DOHH2 (cell line): ENCODE data around the gene HUWE1.

ENCODE experiments used
- H3F3A ChIP-seq: fragments of 200-600 bp; sonication (generic), shearing (Covaris generic); 2 replicates; pipeline ENCODE4 v1.6.0; 2016; ENCODE audit warnings: antibody characterized with exemption, mild to moderate bottlenecking; ENCODE audit not compliant: control insufficient read depth, insufficient read depth
- H3K27ac ChIP-seq: fragments of 200-600 bp; sonication (generic); 2 replicates; pipeline ENCODE4 v1.5.1; 2014; ENCODE audit warnings: low read depth, mild to moderate bottlenecking, low read length, moderate library complexity
- H3K27me3 ChIP-seq: fragments of 200-600 bp; sonication (generic); 2 replicates; pipeline ENCODE4 v1.6.1; 2014; ENCODE audit warnings: mild to moderate bottlenecking, low read length, mixed read lengths; ENCODE audit not compliant: control insufficient read depth
- H3K36me3 ChIP-seq: fragments of 200-600 bp; sonication (generic); 2 replicates; pipeline ENCODE4 v1.6.1; 2014; ENCODE audit warnings: mild to moderate bottlenecking, low read length, moderate library complexity, mixed read lengths; ENCODE audit not compliant: control insufficient read depth
- H3K4me1 ChIP-seq: fragments of 200-600 bp; sonication (generic); 2 replicates; pipeline ENCODE4 v1.6.1; 2014; ENCODE audit warnings: mild to moderate bottlenecking, low read length, mixed read lengths; ENCODE audit not compliant: control insufficient read depth
- H3K4me2 ChIP-seq: fragments of 200-600 bp; sonication (generic); 2 replicates; pipeline ENCODE4 v1.6.0; 2014; ENCODE audit warnings: mild to moderate bottlenecking, low read length, moderate library complexity
- H3K4me3 ChIP-seq: fragments of 200-600 bp; sonication (generic); 2 replicates; pipeline ENCODE4 v1.5.1; 2014; ENCODE audit warnings: mild to moderate bottlenecking, low read length, mixed read lengths
- H3K79me2 ChIP-seq: fragments of 200-600 bp; sonication (generic); 2 replicates; pipeline ENCODE4 v1.6.1; 2014; ENCODE audit warnings: mild to moderate bottlenecking, low read length, mixed read lengths; ENCODE audit not compliant: control insufficient read depth
- H3K9me2 ChIP-seq: fragments of 200-600 bp; sonication (generic); replicated peaks from 2 replicates; pipeline ENCODE4 v1.6.1; 2014; ENCODE audit warnings: mild to moderate bottlenecking, low read length, mixed read lengths; ENCODE audit not compliant: control insufficient read depth
- H3K9me3 ChIP-seq: fragments of 200-600 bp; sonication (generic); 2 replicates; pipeline ENCODE4 v1.6.1; 2014; ENCODE audit warnings: antibody characterized with exemption, low read length, mixed read lengths; ENCODE audit not compliant: control insufficient read depth, insufficient read depth
- H4K20me1 ChIP-seq: fragments of 200-600 bp; sonication (generic); 2 replicates; pipeline ENCODE4 v1.6.0; 2014; ENCODE audit warnings: low read depth, mild to moderate bottlenecking, antibody characterized with exemption, low read length, moderate library complexity; ENCODE audit not compliant: control insufficient read depth, insufficient read depth
- CTCF ChIP-seq: fragments of 200-600 bp; sonication (generic); IDR thresholded peaks from one replicate; pipeline ENCODE4 v1.5.1; 2014; ENCODE audit warnings: antibody characterized with exemption, mild to moderate bottlenecking, low read depth, low read length; ENCODE audit not compliant: poor library complexity, severe bottlenecking
- EZH2phosphoT487 ChIP-seq: fragments of 200-600 bp; sonication (generic); IDR thresholded peaks from 2 replicates; pipeline ENCODE4 v1.6.1; 2017; ENCODE audit warnings: borderline replicate concordance, mild to moderate bottlenecking, antibody characterized with exemption, low read length, moderate library complexity, mixed read lengths

The HUWE1 gene

DNA sequence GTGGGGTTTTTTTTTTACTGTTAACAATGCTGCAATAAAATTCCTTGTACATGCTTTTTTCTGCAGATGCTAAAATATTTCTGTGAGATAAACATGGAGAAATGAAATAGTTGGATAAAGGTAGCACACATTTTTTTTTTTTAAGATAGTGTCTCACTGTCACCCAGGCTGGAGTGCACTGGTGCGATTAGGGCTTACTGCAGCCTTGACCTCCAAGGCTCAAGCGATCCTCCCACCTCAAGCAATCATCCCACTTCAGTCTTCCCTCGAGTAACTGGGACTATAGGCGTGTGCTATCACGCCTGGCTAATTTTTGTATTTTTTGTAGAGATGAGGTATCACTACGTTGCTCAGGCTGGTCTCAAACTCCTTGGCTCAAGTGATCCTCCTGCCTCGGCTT is 1.8 kb upstream of the HUWE1 start:
- H3K27ac ChIP-seq = no peak overlapping the region
- H3K4me2 ChIP-seq = no peak overlapping the region
- H3K4me1 ChIP-seq = peaks cover 4% of the 10 kb centered on the region
- H3K27me3 ChIP-seq = no peaks in the 10 kb centered on the region
- H3K9me2 ChIP-seq = no peaks in the 10 kb centered on the region
- H3F3A ChIP-seq = no peaks in the 10 kb centered on the region; the same call in 1 of the 2 replicates
- H3K79me2 ChIP-seq = peaks cover 23% of the 10 kb centered on the region
- H3K4me3 ChIP-seq = no peak overlapping the region
- H4K20me1 ChIP-seq = no peaks in the 10 kb centered on the region
- peaks cover 3% of the 10 kb centered on the region for H3K36me3 ChIP-seq
- TF ChIP-seq EZH2phosphoT487 (no peak), CTCF (no peak)
- H3K9me3 ChIP-seq = no peaks in the 10 kb centered on the region

GRCh38 chrX:53685711-53686110 is 808 bp downstream of the HUWE1 start:
- TF ChIP-seq EZH2phosphoT487 = no peak
- TF ChIP-seq CTCF = no peak
- H3K79me2 ChIP-seq = peaks cover 49% of the 10 kb centered on the region
- peak overlapping the region; percentile 81 for H3K4me2 ChIP-seq
- H3K9me2 ChIP-seq = no peaks in the 10 kb centered on the region
- peaks cover 29% of the 10 kb centered on the region for H3K36me3 ChIP-seq
- no peaks in the 10 kb centered on the region for H3K9me3 ChIP-seq
- H3K27me3 ChIP-seq = no peaks in the 10 kb centered on the region
- no peaks in the 10 kb centered on the region; the same call in 1 of the 2 replicates for H3F3A ChIP-seq
- H3K27ac ChIP-seq = peak overlapping the region; percentile 83
- peaks cover 18% of the 10 kb centered on the region for H3K4me1 ChIP-seq
- H4K20me1 ChIP-seq = peaks cover 5% of the 10 kb centered on the region; the same call in 1 of the 2 replicates
- H3K4me3 ChIP-seq = peak overlapping the region; percentile 87

GRCh38 chrX:53684415-53685192 is 1.9 kb downstream of the HUWE1 start:
- peak overlapping the region; percentile 83 for H3K27ac ChIP-seq
- H3K9me3 ChIP-seq = no peaks in the 10 kb centered on the region
- H3K4me2 ChIP-seq = peak overlapping the region; percentile 81
- peaks cover 9% of the 10 kb centered on the region; the same call in 1 of the 2 replicates for H4K20me1 ChIP-seq
- H3K4me3 ChIP-seq = peak overlapping the region; percentile 87
- no peaks in the 10 kb centered on the region; the same call in 1 of the 2 replicates for H3F3A ChIP-seq
- peaks cover 18% of the 10 kb centered on the region for H3K4me1 ChIP-seq
- TF ChIP-seq EZH2phosphoT487 (no peak), CTCF (no peak)
- no peaks in the 10 kb centered on the region for H3K9me2 ChIP-seq
- H3K27me3 ChIP-seq = no peaks in the 10 kb centered on the region
- H3K36me3 ChIP-seq = peaks cover 40% of the 10 kb centered on the region
- H3K79me2 ChIP-seq = peaks cover 60% of the 10 kb centered on the region
